Loucy (cell line): Measurements from ENCODE around the gene GALNT7.

Experiments
- H2AFZ ChIP-seq: fragments of 200-600 bp; sonication (generic); 2 replicates; pipeline ENCODE4 v1.6.0; 2016; ENCODE audit warnings: antibody characterized with exemption, mild to moderate bottlenecking, low read length, moderate library complexity
- H3F3A ChIP-seq: fragments of 200-600 bp; 2 replicates; pipeline ENCODE4 v1.6.0; 2016; ENCODE audit warnings: antibody characterized with exemption, low read depth, mild to moderate bottlenecking
- H3K27me3 ChIP-seq: fragments of 200-600 bp; sonication (generic); 2 replicates; pipeline ENCODE4 v1.6.1; 2014; ENCODE audit warnings: low read length, mild to moderate bottlenecking; ENCODE audit not compliant: insufficient read depth, poor library complexity, severe bottlenecking
- H3K36me3 ChIP-seq: fragments of 200-600 bp; sonication (generic); 2 replicates; pipeline ENCODE4 v1.6.1; 2016; ENCODE audit warnings: low read length; ENCODE audit not compliant: insufficient read depth
- H3K4me1 ChIP-seq: fragments of 200-600 bp; sonication (generic); 2 replicates; pipeline ENCODE4 v1.5.1; 2014; ENCODE audit warnings: low read length, mild to moderate bottlenecking; ENCODE audit not compliant: insufficient read depth, poor library complexity, severe bottlenecking
- H3K4me2 ChIP-seq: fragments of 200-600 bp; sonication (generic); 2 replicates; pipeline ENCODE4 v1.6.0; 2014; ENCODE audit warnings: antibody characterized with exemption, low read length, low read depth, mild to moderate bottlenecking; ENCODE audit not compliant: poor library complexity, severe bottlenecking
- H3K4me3 ChIP-seq: fragments of 200-600 bp; sonication (generic); 2 replicates; pipeline ENCODE4 v1.5.1; 2014; ENCODE audit warnings: low read length, mild to moderate bottlenecking, mixed read lengths; ENCODE audit not compliant: poor library complexity, severe bottlenecking
- H3K79me2 ChIP-seq: fragments of 200-600 bp; sonication (generic); 2 replicates; pipeline ENCODE4 v1.6.1; 2014; ENCODE audit warnings: low read length; ENCODE audit not compliant: insufficient read depth
- H3K9ac ChIP-seq: fragments of 200-600 bp; sonication (generic); 2 replicates; pipeline ENCODE4 v1.6.0; 2014; ENCODE audit warnings: mild to moderate bottlenecking, low read depth, low read length, moderate library complexity; ENCODE audit not compliant: poor library complexity, severe bottlenecking
- H3K9me2 ChIP-seq: fragments of 200-600 bp; sonication (generic); replicated peaks from 2 replicates; pipeline ENCODE4 v1.6.1; 2016; ENCODE audit warnings: low read depth, low read length, mixed read lengths
- H3K9me3 ChIP-seq: fragments of 200-600 bp; sonication (generic); 2 replicates; pipeline ENCODE4 v1.6.1; 2014; ENCODE audit warnings: mild to moderate bottlenecking, antibody characterized with exemption, low read length, low read depth; ENCODE audit not compliant: insufficient read depth
- H4K20me1 ChIP-seq: fragments of 200-600 bp; sonication (generic); 2 replicates; pipeline ENCODE4 v1.6.0; 2014; ENCODE audit warnings: antibody characterized with exemption, low read length, mild to moderate bottlenecking; ENCODE audit not compliant: insufficient read depth, poor library complexity, severe bottlenecking
- EZH2phosphoT487 ChIP-seq: fragments of 200-600 bp; IDR thresholded peaks from 2 replicates; pipeline ENCODE4 v1.6.1; 2018; ENCODE audit warnings: antibody characterized with exemption, mild to moderate bottlenecking, moderate library complexity, borderline replicate concordance
- TF ChIP-seq, protein P1 (sequence below): fragments of 200-600 bp; sonication (generic); conservative IDR thresholded peaks from 2 replicates; pipeline ENCODE4 v1.5.1; 2014; ENCODE audit warnings: mild to moderate bottlenecking, antibody characterized with exemption, low read length

The GALNT7 gene

DNA sequence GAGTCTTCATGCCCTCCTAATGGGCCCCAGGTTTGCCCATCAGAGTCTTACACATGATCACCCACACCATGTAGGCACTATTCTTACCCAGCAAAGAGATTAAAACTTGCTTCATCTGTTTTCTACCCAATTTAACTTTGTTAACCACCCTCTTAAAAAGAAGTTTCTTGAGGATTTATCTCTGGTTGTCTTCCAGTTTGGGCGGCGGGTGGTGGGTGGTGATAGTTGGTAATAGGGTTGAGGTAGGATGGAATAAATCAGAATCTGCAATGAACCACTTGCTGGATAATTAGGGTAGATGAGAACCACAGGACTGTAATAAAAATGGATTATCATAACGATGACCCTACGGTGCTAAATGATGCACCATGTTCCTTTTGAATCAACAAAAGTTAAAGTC, 30.9 kb downstream of the GALNT7 start:
- Histone ChIP-seq H3K4me2 (no peak overlapping the region), H3F3A (no peaks in the 10 kb centered on the region), H3K79me2 (peaks cover 100% of the 10 kb centered on the region), H3K9ac (no peak overlapping the region), H3K4me1 (no peaks in the 10 kb centered on the region), H3K27me3 (no peaks in the 10 kb centered on the region), H3K36me3 (peaks cover 14% of the 10 kb centered on the region; the same call in 1 of the 2 replicates), H3K4me3 (no peak overlapping the region), H2AFZ (no peak overlapping the region), H3K9me2 (no peaks in the 10 kb centered on the region), H3K9me3 (peaks cover 8% of the 10 kb centered on the region; the same call in 1 of the 2 replicates), H4K20me1 (peaks cover 74% of the 10 kb centered on the region)
- TF ChIP-seq, protein P1, sequence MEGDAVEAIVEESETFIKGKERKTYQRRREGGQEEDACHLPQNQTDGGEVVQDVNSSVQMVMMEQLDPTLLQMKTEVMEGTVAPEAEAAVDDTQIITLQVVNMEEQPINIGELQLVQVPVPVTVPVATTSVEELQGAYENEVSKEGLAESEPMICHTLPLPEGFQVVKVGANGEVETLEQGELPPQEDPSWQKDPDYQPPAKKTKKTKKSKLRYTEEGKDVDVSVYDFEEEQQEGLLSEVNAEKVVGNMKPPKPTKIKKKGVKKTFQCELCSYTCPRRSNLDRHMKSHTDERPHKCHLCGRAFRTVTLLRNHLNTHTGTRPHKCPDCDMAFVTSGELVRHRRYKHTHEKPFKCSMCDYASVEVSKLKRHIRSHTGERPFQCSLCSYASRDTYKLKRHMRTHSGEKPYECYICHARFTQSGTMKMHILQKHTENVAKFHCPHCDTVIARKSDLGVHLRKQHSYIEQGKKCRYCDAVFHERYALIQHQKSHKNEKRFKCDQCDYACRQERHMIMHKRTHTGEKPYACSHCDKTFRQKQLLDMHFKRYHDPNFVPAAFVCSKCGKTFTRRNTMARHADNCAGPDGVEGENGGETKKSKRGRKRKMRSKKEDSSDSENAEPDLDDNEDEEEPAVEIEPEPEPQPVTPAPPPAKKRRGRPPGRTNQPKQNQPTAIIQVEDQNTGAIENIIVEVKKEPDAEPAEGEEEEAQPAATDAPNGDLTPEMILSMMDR: no peak
- TF ChIP-seq EZH2phosphoT487: no peak

DNA sequence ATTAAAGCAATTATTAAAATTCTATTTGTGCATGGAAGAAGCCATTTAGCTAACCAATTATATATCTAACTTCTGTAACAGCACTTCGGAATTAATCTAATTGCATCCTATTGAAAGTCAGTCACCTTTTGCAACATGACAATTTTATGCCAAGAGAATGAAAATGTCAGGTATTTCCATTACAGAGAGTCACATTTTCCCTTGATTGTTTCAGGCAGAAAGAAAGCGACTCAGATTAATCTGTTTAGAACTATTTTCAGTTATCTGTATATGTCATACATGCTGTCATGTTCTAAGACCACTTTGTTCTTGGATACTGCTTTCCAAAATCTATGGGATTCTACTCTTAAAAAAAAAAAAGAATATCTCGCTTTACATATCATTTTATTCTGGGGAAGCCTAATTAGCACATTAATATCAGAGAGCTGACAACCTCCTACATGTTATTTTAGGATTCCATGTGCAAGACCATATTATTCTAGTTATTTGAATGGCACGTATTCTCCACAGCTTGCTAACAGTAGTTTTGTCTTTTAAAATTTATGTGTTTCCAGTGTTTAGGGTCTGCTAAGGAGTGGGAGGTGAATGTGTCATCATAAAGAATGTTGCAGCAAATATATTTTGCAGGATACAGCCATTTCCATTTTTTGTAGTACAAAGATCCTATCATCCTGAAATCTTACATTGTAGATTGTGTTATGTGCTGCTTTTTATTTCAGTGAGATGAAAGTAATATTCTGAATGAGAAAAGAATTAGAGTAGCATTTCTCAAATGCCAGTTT, 31.7 kb downstream of the GALNT7 start:
- no peak for TF ChIP-seq EZH2phosphoT487
- TF ChIP-seq, protein P1: no peak
- Histone ChIP-seq H3K79me2 (peaks cover 100% of the 10 kb centered on the region), H3K36me3 (peaks cover 21% of the 10 kb centered on the region; the same call in 1 of the 2 replicates)

DNA sequence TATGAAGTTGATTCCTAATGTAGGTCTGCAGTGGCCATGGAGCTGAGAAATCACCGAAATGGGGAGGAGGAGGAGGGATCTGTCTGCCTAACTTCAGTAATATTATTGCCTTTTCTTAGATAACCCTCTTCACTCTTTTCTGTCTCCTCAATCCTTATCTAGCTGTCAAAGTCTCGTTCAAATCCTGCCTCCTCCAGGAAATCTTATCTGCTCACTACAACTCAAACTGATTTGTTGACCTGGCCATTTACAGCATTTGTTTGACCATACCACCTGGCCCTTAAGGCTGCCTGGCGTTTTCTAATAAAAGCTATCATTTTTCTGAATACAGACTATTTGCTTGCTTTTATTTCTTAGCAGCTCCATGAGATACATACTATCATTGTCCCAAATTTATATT, 33.8 kb downstream of the GALNT7 start:
- Histone ChIP-seq H3K27me3 (no peaks in the 10 kb centered on the region), H4K20me1 (peaks cover 76% of the 10 kb centered on the region), H3K79me2 (peaks cover 99% of the 10 kb centered on the region), H3F3A (no peaks in the 10 kb centered on the region), H3K4me2 (no peak overlapping the region), H3K4me1 (no peaks in the 10 kb centered on the region), H3K9me3 (peaks cover 8% of the 10 kb centered on the region; the same call in 1 of the 2 replicates), H3K36me3 (peaks cover 28% of the 10 kb centered on the region; the same call in 1 of the 2 replicates), H3K9ac (no peak overlapping the region), H3K4me3 (no peak overlapping the region), H2AFZ (no peak overlapping the region), H3K9me2 (no peaks in the 10 kb centered on the region)
- no peak for TF ChIP-seq EZH2phosphoT487
- TF ChIP-seq, protein P1: no peak

More for the DNA sequence above, 31.7 kb downstream of the GALNT7 start:
- Histone ChIP-seq H3K9me2 (no peaks in the 10 kb centered on the region), H3K9me3 (peaks cover 8% of the 10 kb centered on the region; the same call in 1 of the 2 replicates), H3F3A (no peaks in the 10 kb centered on the region), H3K4me2 (no peak overlapping the region), H2AFZ (no peak overlapping the region), H3K4me1 (no peaks in the 10 kb centered on the region), H3K27me3 (no peaks in the 10 kb centered on the region), H3K9ac (no peak overlapping the region), H3K4me3 (no peak overlapping the region), H4K20me1 (peaks cover 74% of the 10 kb centered on the region)
